Skeletal muscle tissue (tissue), 4 donors: Measurements from ENCODE around the gene AKAP1. TPM values are rescaled to one million over a fixed set of nuclear protein-coding genes. Genes with fewer than 3 reads are reported as not detected.

Experiments used
- H3K27ac ChIP-seq: one replicate; pipeline ENCODE4 v1.7.0; 2013; ENCODE audit warnings: mild to moderate bottlenecking, low read depth, low read length, inconsistent platforms
- H3K27me3 ChIP-seq, 3 donors: one replicate each; pipeline ENCODE4 v1.7.0; 2013; ENCODE audit warnings: low read length in 3 of 3; ENCODE audit not compliant: control insufficient read depth in 3 of 3, insufficient read depth in 3 of 3
- H3K36me3 ChIP-seq, 3 donors: one replicate each; pipeline ENCODE4 v1.7.0; 2013; ENCODE audit warnings: low read length in 3 of 3; ENCODE audit not compliant: control insufficient read depth in 3 of 3, insufficient read depth in 3 of 3
- H3K4me1 ChIP-seq, 3 donors: one replicate each; pipeline ENCODE4 v1.7.0; 2013; ENCODE audit warnings: low read length in 3 of 3, mild to moderate bottlenecking in 3 of 3; ENCODE audit not compliant: control insufficient read depth in 3 of 3, insufficient read depth in 3 of 3
- H3K4me3 ChIP-seq, 3 donors: one replicate each; pipeline ENCODE4 v1.7.0; 2013; ENCODE audit warnings: low read length in 3 of 3
- H3K9ac ChIP-seq, 3 donors: one replicate each; pipeline ENCODE4 v1.7.0; 2013; ENCODE audit warnings: low read length in 3 of 3, mild to moderate bottlenecking in 3 of 3, moderate library complexity in 2 of 3, low read depth in 1 of 3
- H3K9me3 ChIP-seq, 3 donors: one replicate each; pipeline ENCODE4 v1.7.0; 2013; ENCODE audit warnings: low read length in 3 of 3; ENCODE audit not compliant: control insufficient read depth in 3 of 3
- total RNA-seq: library from RNA; depleted of rRNA; stranded (reverse); fragments of >200 nt; gene quantifications from one replicate; pipeline ENCODE4 v1.2.3, GENCODE V29; 2014
- donor health status: Osteomylitis.

Gene AKAP1
- total RNA-seq, 1 donor from 2014 or later: 63.7 TPM

- H3K27me3 ChIP-seq: peaks cover 11 to 20% (median 11%) of the 10 kb centered on the region in 3 donors
- H3K27ac ChIP-seq: no peak overlapping the region
- peaks cover 27 to 32% (median 30%) of the 10 kb centered on the region in 3 donors for H3K4me1 ChIP-seq
- H3K9me3 ChIP-seq: no peaks in the 10 kb centered on the region
- H3K9ac ChIP-seq: no peak overlapping the region
- no peaks in the 10 kb centered on the region for H3K36me3 ChIP-seq
- H3K4me3 ChIP-seq: no peak overlapping the region
Observed at GRCh38 chr17:57048096-57048495, 37.0 kb upstream of the AKAP1 start.

- H3K4me3 ChIP-seq: no peak overlapping the region
- H3K27me3 ChIP-seq: peaks cover 8 to 17% (median 8%) of the 10 kb centered on the region in 3 donors
- peaks cover 32 to 39% (median 38%) of the 10 kb centered on the region in 3 donors for H3K4me1 ChIP-seq
- H3K36me3 ChIP-seq: no peaks in the 10 kb centered on the region
- H3K9me3 ChIP-seq: no peaks in the 10 kb centered on the region
- no peak overlapping the region for H3K27ac ChIP-seq
- no peak overlapping the region for H3K9ac ChIP-seq
Observed at GRCh38 chr17:57050306-57050705, 34.7 kb upstream of the AKAP1 start.

GRCh38 chr17:57051886-57052361, 33.1 kb upstream of the AKAP1 start:
- Histone ChIP-seq H3K9me3 (no peaks in the 10 kb centered on the region), H3K4me1 (peaks cover 21 to 28% (median 27%) of the 10 kb centered on the region in 3 donors), H3K9ac (peak overlapping the region; percentile 12 to 35 (median 19)), H3K4me3 (peak overlapping the region in 1 of 3 donors; percentile 9), H3K36me3 (no peaks in the 10 kb centered on the region), H3K27me3 (peaks cover 0 to 5% (median 0%) of the 10 kb centered on the region in 3 donors), H3K27ac (peak overlapping the region; percentile 74)

GRCh38 chr17:57062865-57063264, 22.2 kb upstream of the AKAP1 start:
- no peaks in the 10 kb centered on the region for H3K9me3 ChIP-seq
- no peaks in the 10 kb centered on the region for H3K4me1 ChIP-seq
- H3K27ac ChIP-seq: no peak overlapping the region
- H3K9ac ChIP-seq: no peak overlapping the region
- no peak overlapping the region for H3K4me3 ChIP-seq
- H3K27me3 ChIP-seq: no peaks in the 10 kb centered on the region
- H3K36me3 ChIP-seq: no peaks in the 10 kb centered on the region

GRCh38 chr17:57067162-57067561, 17.9 kb upstream of the AKAP1 start:
- no peaks in the 10 kb centered on the region for H3K36me3 ChIP-seq
- H3K27ac ChIP-seq: no peak overlapping the region
- no peak overlapping the region for H3K4me3 ChIP-seq
- no peaks in the 10 kb centered on the region for H3K4me1 ChIP-seq
- H3K9ac ChIP-seq: no peak overlapping the region
- H3K27me3 ChIP-seq: no peaks in the 10 kb centered on the region
- H3K9me3 ChIP-seq: no peaks in the 10 kb centered on the region

- Histone ChIP-seq H3K27ac (no peak overlapping the region), H3K4me1 (no peaks in the 10 kb centered on the region), H3K27me3 (no peaks in the 10 kb centered on the region), H3K9me3 (no peaks in the 10 kb centered on the region), H3K4me3 (no peak overlapping the region), H3K9ac (no peak overlapping the region), H3K36me3 (no peaks in the 10 kb centered on the region)
Observed at GRCh38 chr17:57067781-57068180, 17.3 kb upstream of the AKAP1 start.

- Histone ChIP-seq H3K27ac (no peak overlapping the region), H3K9me3 (no peaks in the 10 kb centered on the region), H3K4me3 (no peak overlapping the region), H3K27me3 (no peaks in the 10 kb centered on the region), H3K4me1 (no peaks in the 10 kb centered on the region), H3K36me3 (no peaks in the 10 kb centered on the region), H3K9ac (no peak overlapping the region)
Observed at GRCh38 chr17:57068222-57068658, 16.8 kb upstream of the AKAP1 start.

GRCh38 chr17:57068707-57069106, 16.3 kb upstream of the AKAP1 start:
- H3K27ac ChIP-seq: no peak overlapping the region
- H3K36me3 ChIP-seq: no peaks in the 10 kb centered on the region
- H3K4me1 ChIP-seq: no peaks in the 10 kb centered on the region
- no peak overlapping the region for H3K4me3 ChIP-seq
- no peaks in the 10 kb centered on the region for H3K27me3 ChIP-seq
- no peaks in the 10 kb centered on the region for H3K9me3 ChIP-seq
- no peak overlapping the region for H3K9ac ChIP-seq

- H3K9ac ChIP-seq: no peak overlapping the region
- H3K4me3 ChIP-seq: no peak overlapping the region
- no peak overlapping the region for H3K27ac ChIP-seq
- H3K36me3 ChIP-seq: peaks cover 0 to 3% (median 0%) of the 10 kb centered on the region in 3 donors
- no peaks in the 10 kb centered on the region for H3K4me1 ChIP-seq
- H3K9me3 ChIP-seq: no peaks in the 10 kb centered on the region
- no peaks in the 10 kb centered on the region for H3K27me3 ChIP-seq
Observed at GRCh38 chr17:57071991-57072944, 12.8 kb upstream of the AKAP1 start.

- Histone ChIP-seq H3K9me3 (no peaks in the 10 kb centered on the region), H3K27me3 (no peaks in the 10 kb centered on the region), H3K4me3 (no peak overlapping the region), H3K9ac (no peak overlapping the region), H3K27ac (no peak overlapping the region), H3K4me1 (no peaks in the 10 kb centered on the region), H3K36me3 (peaks cover 0 to 3% (median 2%) of the 10 kb centered on the region in 3 donors)
Observed at GRCh38 chr17:57073626-57074025, 11.4 kb upstream of the AKAP1 start.
